K562 (cell line): ENCODE measurements around the gene MTOR. TPM values are rescaled to one million over a fixed set of nuclear protein-coding genes. Genes with fewer than 3 reads are reported as not detected.
A peak's percentile ranks its signal among the peaks of the same experiment; 100 is the strongest.

Experiments used
- FUS ChIP-seq: fragments of 200-400 bp; formaldehyde crosslinking; optimal IDR thresholded peaks from 2 replicates; pipeline ENCODE3; 2017; ENCODE audit warnings: low read depth, low read length
- MGA ChIP-seq: fragments of 450-650 bp; IDR thresholded peaks from 2 replicates; pipeline ENCODE4 v1.6.1; 2016; ENCODE audit warnings: mild to moderate bottlenecking, moderate library complexity
- SMAD2 ChIP-seq: fragments of 150-350 bp; IDR thresholded peaks from 2 replicates; pipeline ENCODE4 v1.6.1; 2014; ENCODE audit warnings: low read depth, mild to moderate bottlenecking, low read length
- TAF7 ChIP-seq: fragments of 450-650 bp; IDR thresholded peaks from 2 replicates; pipeline ENCODE4 v1.6.1; 2016; ENCODE audit warnings: missing genetic modification characterization, missing compliant biosample characterization
- ZC3H8 ChIP-seq: fragments of 450-650 bp; IDR thresholded peaks from 2 replicates; pipeline ENCODE4 v1.6.1; 2017
- ZNF41 ChIP-seq: fragments of 250-450 bp; sonication (Bioruptor Pico); conservative IDR thresholded peaks from 2 replicates; pipeline ENCODE4 v1.4.0; 2020; ENCODE audit warnings: mild to moderate bottlenecking
- polyA plus RNA-seq, 8 experiments: library from polyadenylated mRNA; depleted of rRNA in 4 of 8; stranded (reverse) in 5 of 8; unstranded in 3 of 8; fragments of >200 nt; fragmentation: Nextera tagmentation in 2 of 8; fragmentation: Illumina TruSeq in 1 of 8; extraction: Ambion mirVana in 2 of 8; extraction: Trizol in 1 of 8; gene quantifications; 2 replicates each; pipeline versions ENCODE4 v1.2.1 to v1.2.3, GENCODE V29; 2011 to 2014; ENCODE audit warnings: inconsistent platforms in 1 of 8, missing spikeins in 1 of 8
- total RNA-seq, 7 experiments: library from RNA; depleted of rRNA in 6 of 7; stranded (reverse); fragments of >200 nt in 6 of 7; fragmentation: Illumina TruSeq in 2 of 7; extraction: Trizol in 2 of 7; gene quantifications; 2 replicates each; pipeline versions ENCODE4 v1.2.1 to v1.2.3, GENCODE V29; 2011 to 2021; ENCODE audit warnings: low replicate concordance in 1 of 7
- TF ChIP-seq, protein P1 (sequence below): fragments of 450-650 bp; formaldehyde crosslinking; IDR thresholded peaks from 2 replicates; pipeline ENCODE4 v1.4.0; 2020; ENCODE audit warnings: mild to moderate bottlenecking, mixed read lengths
- TF ChIP-seq, protein P2 (sequence below): sonication (generic); formaldehyde crosslinking; IDR thresholded peaks from 2 replicates; pipeline ENCODE4 v1.8.0; 2022; ENCODE audit warnings: mild to moderate bottlenecking, missing genetic modification reagents

The MTOR gene
- total and polyA plus RNA-seq, 9 of the 15 experiments (the other 6 are each of a cell fraction or from before 2014, with no cell fraction given) = 11.4 to 71.4 (median 52.2) TPM

GRCh38 chr1:11272832-11273594 is 10.7 kb upstream of the MTOR start, which contains the start of gene UBIAD1 (continued):
- TF ChIP-seq MGA (no peak; the same call in 1 of the 2 replicates), ZC3H8 (no peak), ZNF41 (CRISPR knock-in tag) (no peak), TAF7 (tag) (peak; percentile 99), FUS (no peak), SMAD2 (no peak)
- TF ChIP-seq, protein P1, sequence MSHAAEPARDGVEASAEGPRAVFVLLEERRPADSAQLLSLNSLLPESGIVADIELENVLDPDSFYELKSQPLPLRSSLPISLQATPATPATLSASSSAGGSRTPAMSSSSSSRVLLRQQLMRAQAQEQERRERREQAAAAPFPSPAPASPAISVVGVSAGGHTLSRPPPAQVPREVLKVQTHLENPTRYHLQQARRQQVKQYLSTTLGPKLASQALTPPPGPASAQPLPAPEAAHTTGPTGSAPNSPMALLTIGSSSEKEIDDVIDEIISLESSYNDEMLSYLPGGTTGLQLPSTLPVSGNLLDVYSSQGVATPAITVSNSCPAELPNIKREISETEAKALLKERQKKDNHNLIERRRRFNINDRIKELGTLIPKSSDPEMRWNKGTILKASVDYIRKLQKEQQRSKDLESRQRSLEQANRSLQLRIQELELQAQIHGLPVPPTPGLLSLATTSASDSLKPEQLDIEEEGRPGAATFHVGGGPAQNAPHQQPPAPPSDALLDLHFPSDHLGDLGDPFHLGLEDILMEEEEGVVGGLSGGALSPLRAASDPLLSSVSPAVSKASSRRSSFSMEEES (CRISPR knock-in tag) = 0 out of 2 replicates have a peak, but pooled peaks have one; percentile 1
- TF ChIP-seq, protein P2, sequence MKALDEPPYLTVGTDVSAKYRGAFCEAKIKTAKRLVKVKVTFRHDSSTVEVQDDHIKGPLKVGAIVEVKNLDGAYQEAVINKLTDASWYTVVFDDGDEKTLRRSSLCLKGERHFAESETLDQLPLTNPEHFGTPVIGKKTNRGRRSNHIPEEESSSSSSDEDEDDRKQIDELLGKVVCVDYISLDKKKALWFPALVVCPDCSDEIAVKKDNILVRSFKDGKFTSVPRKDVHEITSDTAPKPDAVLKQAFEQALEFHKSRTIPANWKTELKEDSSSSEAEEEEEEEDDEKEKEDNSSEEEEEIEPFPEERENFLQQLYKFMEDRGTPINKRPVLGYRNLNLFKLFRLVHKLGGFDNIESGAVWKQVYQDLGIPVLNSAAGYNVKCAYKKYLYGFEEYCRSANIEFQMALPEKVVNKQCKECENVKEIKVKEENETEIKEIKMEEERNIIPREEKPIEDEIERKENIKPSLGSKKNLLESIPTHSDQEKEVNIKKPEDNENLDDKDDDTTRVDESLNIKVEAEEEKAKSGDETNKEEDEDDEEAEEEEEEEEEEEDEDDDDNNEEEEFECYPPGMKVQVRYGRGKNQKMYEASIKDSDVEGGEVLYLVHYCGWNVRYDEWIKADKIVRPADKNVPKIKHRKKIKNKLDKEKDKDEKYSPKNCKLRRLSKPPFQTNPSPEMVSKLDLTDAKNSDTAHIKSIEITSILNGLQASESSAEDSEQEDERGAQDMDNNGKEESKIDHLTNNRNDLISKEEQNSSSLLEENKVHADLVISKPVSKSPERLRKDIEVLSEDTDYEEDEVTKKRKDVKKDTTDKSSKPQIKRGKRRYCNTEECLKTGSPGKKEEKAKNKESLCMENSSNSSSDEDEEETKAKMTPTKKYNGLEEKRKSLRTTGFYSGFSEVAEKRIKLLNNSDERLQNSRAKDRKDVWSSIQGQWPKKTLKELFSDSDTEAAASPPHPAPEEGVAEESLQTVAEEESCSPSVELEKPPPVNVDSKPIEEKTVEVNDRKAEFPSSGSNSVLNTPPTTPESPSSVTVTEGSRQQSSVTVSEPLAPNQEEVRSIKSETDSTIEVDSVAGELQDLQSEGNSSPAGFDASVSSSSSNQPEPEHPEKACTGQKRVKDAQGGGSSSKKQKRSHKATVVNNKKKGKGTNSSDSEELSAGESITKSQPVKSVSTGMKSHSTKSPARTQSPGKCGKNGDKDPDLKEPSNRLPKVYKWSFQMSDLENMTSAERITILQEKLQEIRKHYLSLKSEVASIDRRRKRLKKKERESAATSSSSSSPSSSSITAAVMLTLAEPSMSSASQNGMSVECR = peak; percentile 97
